Neural progenitor cell (in vitro differentiated cells): Measurements from ENCODE around the gene SORT1.

Source experiments
- EZH2 ChIP-seq: fragments of 200-600 bp; sonication (generic); IDR thresholded peaks from 2 replicates; pipeline ENCODE4 v1.6.1; 2017; ENCODE audit warnings: antibody characterized with exemption, mild to moderate bottlenecking, moderate library complexity
- EZH2phosphoT487 ChIP-seq: fragments of 200-600 bp; sonication (generic); IDR thresholded peaks from 2 replicates; pipeline ENCODE4 v1.6.1; 2017; ENCODE audit warnings: antibody characterized with exemption
- TF ChIP-seq, protein P1 (sequence below): fragments of 200-600 bp; sonication (generic); IDR thresholded peaks from 2 replicates; pipeline ENCODE4 v1.5.1; 2017; ENCODE audit warnings: antibody characterized with exemption, mild to moderate bottlenecking

- TF ChIP-seq, protein P1, sequence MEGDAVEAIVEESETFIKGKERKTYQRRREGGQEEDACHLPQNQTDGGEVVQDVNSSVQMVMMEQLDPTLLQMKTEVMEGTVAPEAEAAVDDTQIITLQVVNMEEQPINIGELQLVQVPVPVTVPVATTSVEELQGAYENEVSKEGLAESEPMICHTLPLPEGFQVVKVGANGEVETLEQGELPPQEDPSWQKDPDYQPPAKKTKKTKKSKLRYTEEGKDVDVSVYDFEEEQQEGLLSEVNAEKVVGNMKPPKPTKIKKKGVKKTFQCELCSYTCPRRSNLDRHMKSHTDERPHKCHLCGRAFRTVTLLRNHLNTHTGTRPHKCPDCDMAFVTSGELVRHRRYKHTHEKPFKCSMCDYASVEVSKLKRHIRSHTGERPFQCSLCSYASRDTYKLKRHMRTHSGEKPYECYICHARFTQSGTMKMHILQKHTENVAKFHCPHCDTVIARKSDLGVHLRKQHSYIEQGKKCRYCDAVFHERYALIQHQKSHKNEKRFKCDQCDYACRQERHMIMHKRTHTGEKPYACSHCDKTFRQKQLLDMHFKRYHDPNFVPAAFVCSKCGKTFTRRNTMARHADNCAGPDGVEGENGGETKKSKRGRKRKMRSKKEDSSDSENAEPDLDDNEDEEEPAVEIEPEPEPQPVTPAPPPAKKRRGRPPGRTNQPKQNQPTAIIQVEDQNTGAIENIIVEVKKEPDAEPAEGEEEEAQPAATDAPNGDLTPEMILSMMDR: no peak
- TF ChIP-seq EZH2: no peak
- no peak for TF ChIP-seq EZH2phosphoT487
Measured at GRCh38 chr1:109274533-109275476, 122.9 kb downstream of the SORT1 start.
